ENCODE measurements around the gene UQCRQ.

The UQCRQ gene

GRCh38 chr5:132866342-132867045 is at the start of gene UQCRQ, which contains the start of gene GDF9:
Gene UQCRQ, plus strand, starts transcription at chr5:132866642. Its CDS starts 240 bp downstream, at chr5:132866882.
Gene GDF9, minus strand, starts transcription at chr5:132866469. Its CDS starts 1,936 bp downstream, at chr5:132864533.
- peaks cover 17% of the 10 kb centered on the region for H3K4me1 ChIP-seq (ENCODE audit: insufficient read depth, low read length)
- H3K9me3 ChIP-seq (ENCODE audit: control insufficient read depth, insufficient read depth, low read length), result no peaks in the 10 kb centered on the region
- peak within 1 kb of the TSS; percentile 84 for H3K9ac ChIP-seq (ENCODE audit: low read depth, low read length)
- H3K36me3 ChIP-seq (ENCODE audit: insufficient read depth, low read length), result 0 out of 2 replicates have a peak, but pooled peaks cover 3% of the 10 kb centered on the region

GRCh38 chr5:132817011-132817410 is 49.4 kb upstream of the UQCRQ start:
- no peak overlapping the region for H3K9ac ChIP-seq (ENCODE audit: low read depth, low read length)
- H3K9me3 ChIP-seq (ENCODE audit: control insufficient read depth, insufficient read depth, low read length), result no peaks in the 10 kb centered on the region
- no peaks in the 10 kb centered on the region for H3K36me3 ChIP-seq (ENCODE audit: insufficient read depth, low read length)
- no peaks in the 10 kb centered on the region for H3K4me1 ChIP-seq (ENCODE audit: insufficient read depth, low read length)

GRCh38 chr5:132819468-132819867 is 47.0 kb upstream of the UQCRQ start:
- Histone ChIP-seq H3K4me1 (ENCODE audit: insufficient read depth, low read length) (peaks cover 6% of the 10 kb centered on the region; the same call in 1 of the 2 replicates), H3K9ac (ENCODE audit: low read depth, low read length) (no peak overlapping the region), H3K36me3 (ENCODE audit: insufficient read depth, low read length) (no peaks in the 10 kb centered on the region), H3K9me3 (ENCODE audit: control insufficient read depth, insufficient read depth, low read length) (no peaks in the 10 kb centered on the region)

GRCh38 chr5:132820162-132820754 is 46.2 kb upstream of the UQCRQ start:
- no peak overlapping the region for H3K9ac ChIP-seq (ENCODE audit: low read depth, low read length)
- no peaks in the 10 kb centered on the region for H3K9me3 ChIP-seq (ENCODE audit: control insufficient read depth, insufficient read depth, low read length)
- H3K36me3 ChIP-seq (ENCODE audit: insufficient read depth, low read length), result no peaks in the 10 kb centered on the region
- peaks cover 11% of the 10 kb centered on the region; the same call in 1 of the 2 replicates for H3K4me1 ChIP-seq (ENCODE audit: insufficient read depth, low read length)

- H3K36me3 ChIP-seq (ENCODE audit: insufficient read depth, low read length), result no peaks in the 10 kb centered on the region
- H3K9ac ChIP-seq (ENCODE audit: low read depth, low read length), result no peak overlapping the region
- no peaks in the 10 kb centered on the region for H3K9me3 ChIP-seq (ENCODE audit: control insufficient read depth, insufficient read depth, low read length)
- peaks cover 14% of the 10 kb centered on the region; the same call in 1 of the 2 replicates for H3K4me1 ChIP-seq (ENCODE audit: insufficient read depth, low read length)
These were observed 45.1 kb upstream of the UQCRQ start for GRCh38 chr5:132821350-132821749.

- Histone ChIP-seq H3K9me3 (ENCODE audit: control insufficient read depth, insufficient read depth, low read length) (no peaks in the 10 kb centered on the region), H3K9ac (ENCODE audit: low read depth, low read length) (no peak overlapping the region), H3K36me3 (ENCODE audit: insufficient read depth, low read length) (no peaks in the 10 kb centered on the region), H3K4me1 (ENCODE audit: insufficient read depth, low read length) (peaks cover 19% of the 10 kb centered on the region; the same call in 1 of the 2 replicates)
These were observed 44.7 kb upstream of the UQCRQ start for GRCh38 chr5:132821791-132822190.

- H3K9ac ChIP-seq (ENCODE audit: low read depth, low read length), result peak overlapping the region; percentile 50; the same call in 1 of the 2 replicates
- no peaks in the 10 kb centered on the region for H3K9me3 ChIP-seq (ENCODE audit: control insufficient read depth, insufficient read depth, low read length)
- no peaks in the 10 kb centered on the region for H3K36me3 ChIP-seq (ENCODE audit: insufficient read depth, low read length)
- H3K4me1 ChIP-seq (ENCODE audit: insufficient read depth, low read length), result peaks cover 19% of the 10 kb centered on the region; the same call in 1 of the 2 replicates
These were observed 43.6 kb upstream of the UQCRQ start for GRCh38 chr5:132822650-132823480.

- Histone ChIP-seq H3K4me1 (ENCODE audit: insufficient read depth, low read length) (peaks cover 19% of the 10 kb centered on the region; the same call in 1 of the 2 replicates), H3K9ac (ENCODE audit: low read depth, low read length) (peak overlapping the region; percentile 50; the same call in 1 of the 2 replicates), H3K36me3 (ENCODE audit: insufficient read depth, low read length) (no peaks in the 10 kb centered on the region), H3K9me3 (ENCODE audit: control insufficient read depth, insufficient read depth, low read length) (no peaks in the 10 kb centered on the region)
These were observed 42.9 kb upstream of the UQCRQ start for GRCh38 chr5:132823481-132824050.

- H3K4me1 ChIP-seq (ENCODE audit: insufficient read depth, low read length), result peaks cover 19% of the 10 kb centered on the region; the same call in 1 of the 2 replicates
- no peaks in the 10 kb centered on the region for H3K36me3 ChIP-seq (ENCODE audit: insufficient read depth, low read length)
- H3K9ac ChIP-seq (ENCODE audit: low read depth, low read length), result no peak overlapping the region
- no peaks in the 10 kb centered on the region for H3K9me3 ChIP-seq (ENCODE audit: control insufficient read depth, insufficient read depth, low read length)
These were observed 42.0 kb upstream of the UQCRQ start for GRCh38 chr5:132824426-132824825.

- no peaks in the 10 kb centered on the region for H3K9me3 ChIP-seq (ENCODE audit: control insufficient read depth, insufficient read depth, low read length)
- peak overlapping the region; percentile 58 for H3K9ac ChIP-seq (ENCODE audit: low read depth, low read length)
- H3K36me3 ChIP-seq (ENCODE audit: insufficient read depth, low read length), result no peaks in the 10 kb centered on the region
- peaks cover 19% of the 10 kb centered on the region; the same call in 1 of the 2 replicates for H3K4me1 ChIP-seq (ENCODE audit: insufficient read depth, low read length)
These were observed 41.2 kb upstream of the UQCRQ start for GRCh38 chr5:132825033-132825833.

- Histone ChIP-seq H3K4me1 (ENCODE audit: insufficient read depth, low read length) (peaks cover 19% of the 10 kb centered on the region; the same call in 1 of the 2 replicates), H3K9ac (ENCODE audit: low read depth, low read length) (peak overlapping the region; percentile 58), H3K9me3 (ENCODE audit: control insufficient read depth, insufficient read depth, low read length) (no peaks in the 10 kb centered on the region), H3K36me3 (ENCODE audit: insufficient read depth, low read length) (no peaks in the 10 kb centered on the region)
These were observed 40.5 kb upstream of the UQCRQ start for GRCh38 chr5:132825834-132826391.

GRCh38 chr5:132826424-132827082 is 39.9 kb upstream of the UQCRQ start:
- peaks cover 19% of the 10 kb centered on the region; the same call in 1 of the 2 replicates for H3K4me1 ChIP-seq (ENCODE audit: insufficient read depth, low read length)
- no peaks in the 10 kb centered on the region for H3K9me3 ChIP-seq (ENCODE audit: control insufficient read depth, insufficient read depth, low read length)
- H3K9ac ChIP-seq (ENCODE audit: low read depth, low read length), result peak overlapping the region; percentile 58; the same call in 1 of the 2 replicates
- H3K36me3 ChIP-seq (ENCODE audit: insufficient read depth, low read length), result no peaks in the 10 kb centered on the region

Measured in ES-I3 (cell line).